Measurements from ENCODE around the gene OR6C2.
"Not testable (repeated sequence)": the region's sequence is repeated elsewhere in the genome, so short reads cannot be mapped to it uniquely, and the experiment has no call there.

The OR6C2 gene

GRCh38 chr12:55470088-55470829, 26.4 kb downstream of the OR6C2 start, which contains the start of gene OR6C70:
Gene OR6C70 (minus strand): TSS chr12:55470138. CDS start chr12:55470138, 0 bp downstream.
- DNase-seq (ENCODE audit: low read depth in 3 of 3, low spot score in 1 of 3): no peak

- DNase-seq (ENCODE audit: low read depth in 3 of 3, low spot score in 1 of 3): no peak
These were observed 28.4 kb downstream of the OR6C2 start for GRCh38 chr12:55472264-55472663.

- DNase-seq (ENCODE audit: low read depth in 3 of 3, low spot score in 1 of 3): not testable (repeated sequence)
These were observed 35.3 kb downstream of the OR6C2 start for GRCh38 chr12:55479136-55479535.

DNA sequence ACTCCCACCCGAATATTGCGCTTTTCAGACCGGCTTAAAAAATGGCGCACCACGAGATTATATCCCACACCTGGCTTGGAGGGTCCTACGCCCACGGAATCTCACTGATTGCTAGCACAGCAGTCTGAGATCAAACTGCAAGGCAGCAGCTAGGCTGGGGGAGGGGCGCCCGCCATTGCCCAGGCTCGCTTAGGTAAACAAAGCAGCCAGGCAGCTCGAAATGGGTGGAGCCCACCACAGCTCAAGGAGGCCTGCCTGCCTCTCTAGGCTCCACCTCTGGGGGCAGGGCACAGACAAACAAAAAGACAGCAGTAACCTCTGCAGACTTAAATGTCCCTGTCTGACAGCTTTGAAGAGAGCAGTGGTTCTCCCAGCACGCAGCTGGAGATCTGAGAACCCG, 40.4 kb downstream of the OR6C2 start:
- DNase-seq (ENCODE audit: low read depth in 3 of 3, low spot score in 1 of 3): not testable (repeated sequence)

DNA sequence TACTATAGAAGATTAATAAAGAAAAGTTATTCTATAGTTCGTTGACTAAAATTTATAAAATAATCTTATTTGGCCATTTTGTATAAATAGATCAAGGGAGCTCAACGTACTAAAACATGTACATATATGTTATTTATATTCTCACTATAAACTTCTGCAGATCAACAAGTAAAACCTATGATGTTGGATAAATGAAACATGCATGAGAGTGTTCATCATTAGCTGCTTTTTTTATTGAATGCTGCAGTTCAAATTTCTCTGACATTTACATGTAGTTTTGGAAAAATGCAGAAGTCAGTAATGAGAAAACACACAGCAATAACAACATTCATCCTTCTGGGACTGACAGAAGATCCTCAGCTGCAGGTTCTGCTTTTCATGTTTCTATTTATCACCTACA, 48.2 kb downstream of the OR6C2 start, which contains the start of gene OR6C68:
Gene OR6C68, plus strand, starts transcription at position 301 of the 400 bp plus-strand sequence. Its CDS starts 0 bp downstream, at position 301.
- DNase-seq (ENCODE audit: low read depth in 3 of 3, low spot score in 1 of 3): no peak

DNA sequence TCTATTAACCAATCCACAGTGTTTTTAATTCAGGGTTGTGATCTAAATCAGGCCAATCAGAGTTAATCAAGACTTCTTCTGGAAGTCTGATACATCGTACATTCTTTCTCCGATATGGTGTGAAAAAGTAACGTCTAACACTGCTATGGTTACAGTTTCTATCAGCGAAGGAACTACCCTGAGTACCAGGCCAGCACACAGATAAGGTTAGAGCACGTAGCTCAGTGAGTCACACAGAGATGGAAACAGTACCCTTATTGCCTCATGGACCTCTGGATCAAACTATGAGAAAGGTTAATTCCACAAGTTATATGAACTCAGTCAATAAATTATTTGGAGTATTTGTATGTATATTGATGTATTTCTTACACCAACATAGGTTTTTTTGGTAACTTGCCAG, 51.6 kb downstream of the OR6C2 start:
- no peak for DNase-seq (ENCODE audit: low read depth in 3 of 3, low spot score in 1 of 3)

- DNase-seq (ENCODE audit: low read depth in 3 of 3, low spot score in 1 of 3): no peak
These were observed 55.4 kb downstream of the OR6C2 start for GRCh38 chr12:55499231-55499630.

GRCh38 chr12:55499810-55500252, 56.0 kb downstream of the OR6C2 start:
- DNase-seq (ENCODE audit: low read depth in 3 of 3, low spot score in 1 of 3): no peak

DNA sequence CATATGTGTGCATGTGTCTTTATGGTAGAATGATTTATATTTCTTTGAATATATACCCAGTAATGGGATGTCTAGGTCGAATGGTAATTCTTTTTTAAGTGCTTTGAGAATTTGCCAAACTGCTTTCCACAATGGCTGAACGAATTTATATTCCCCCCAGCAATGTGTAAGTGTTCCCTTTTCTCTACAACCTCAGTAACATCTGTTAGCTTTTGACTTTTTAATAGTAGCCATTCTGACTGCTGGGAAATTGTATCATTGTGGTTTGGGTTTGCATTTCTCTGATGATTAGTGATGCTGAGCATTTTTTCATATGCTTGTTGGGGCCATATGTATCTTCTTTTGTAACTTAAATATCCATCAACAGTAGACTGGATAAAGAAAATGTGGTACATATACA, 57.7 kb downstream of the OR6C2 start:
- DNase-seq (ENCODE audit: low read depth in 3 of 3, low spot score in 1 of 3): no peak
